OCI-LY1 (cell line): ENCODE measurements around the gene AVPI1.

Experiments used
- H2AFZ ChIP-seq: fragments of 200-600 bp; sonication (generic), shearing (Covaris generic); 2 replicates; pipeline ENCODE4 v1.6.0; 2014; ENCODE audit warnings: antibody characterized with exemption, mild to moderate bottlenecking, low read length
- H3F3A ChIP-seq: fragments of 200-600 bp; sonication (generic), shearing (Covaris generic); 2 replicates; pipeline ENCODE4 v1.6.0; 2014; ENCODE audit warnings: mild to moderate bottlenecking, antibody characterized with exemption, low read length, moderate library complexity; ENCODE audit not compliant: insufficient read depth
- H3K27ac ChIP-seq: fragments of 200-600 bp; sonication (generic); 2 replicates; pipeline ENCODE4 v1.5.1; 2014; ENCODE audit warnings: low read length, mixed run types, mild to moderate bottlenecking, low read depth; ENCODE audit not compliant: poor library complexity, severe bottlenecking
- H3K27me3 ChIP-seq: fragments of 200-600 bp; sonication (generic); 2 replicates; pipeline ENCODE4 v1.6.0; 2014; ENCODE audit warnings: antibody characterized with exemption, mild to moderate bottlenecking, low read length, moderate library complexity; ENCODE audit not compliant: insufficient read depth
- H3K36me3 ChIP-seq: fragments of 200-600 bp; sonication (generic); 2 replicates; pipeline ENCODE4 v1.6.1; 2014; ENCODE audit warnings: mild to moderate bottlenecking, antibody characterized with exemption, low read length, moderate library complexity, mixed read lengths; ENCODE audit not compliant: insufficient read depth
- H3K4me1 ChIP-seq: fragments of 200-600 bp; sonication (generic); 2 replicates; pipeline ENCODE4 v1.5.1; 2014; ENCODE audit warnings: mild to moderate bottlenecking, low read length, moderate library complexity; ENCODE audit not compliant: insufficient read depth, severe bottlenecking
- H3K4me2 ChIP-seq: fragments of 200-600 bp; sonication (generic), shearing (Covaris generic); 2 replicates; pipeline ENCODE4 v1.6.1; 2014; ENCODE audit warnings: low read length
- H3K4me3 ChIP-seq: fragments of 200-600 bp; sonication (generic); 2 replicates; pipeline ENCODE4 v1.5.1; 2014; ENCODE audit warnings: low read length, low read depth, mild to moderate bottlenecking, mixed read lengths; ENCODE audit not compliant: poor library complexity, severe bottlenecking
- H3K79me2 ChIP-seq: fragments of 200-600 bp; shearing (Covaris generic); 2 replicates; pipeline ENCODE4 v1.6.1; 2016; ENCODE audit warnings: mixed run types, low read length, mixed read lengths; ENCODE audit not compliant: insufficient read depth
- H3K9ac ChIP-seq: fragments of 200-600 bp; sonication (generic), shearing (Covaris generic); 2 replicates; pipeline ENCODE4 v1.6.1; 2014; ENCODE audit warnings: mild to moderate bottlenecking, low read length, mixed read lengths
- H3K9me2 ChIP-seq: fragments of 200-600 bp; sonication (generic), shearing (Covaris generic); 2 replicates; pipeline ENCODE4 v1.6.1; 2014; ENCODE audit warnings: low read depth, mild to moderate bottlenecking, low read length, mixed read lengths
- H3K9me3 ChIP-seq: fragments of 200-600 bp; shearing (Covaris generic); 2 replicates; pipeline ENCODE4 v1.6.1; 2014; ENCODE audit warnings: low read length, mixed read lengths
- H4K20me1 ChIP-seq: fragments of 200-600 bp; sonication (generic), shearing (Covaris generic); 2 replicates; pipeline ENCODE4 v1.6.0; 2016; ENCODE audit warnings: mild to moderate bottlenecking, low read length; ENCODE audit not compliant: insufficient read depth
- CTCF ChIP-seq: fragments of 200-600 bp; sonication (generic), shearing (Covaris generic); IDR thresholded peaks from 2 replicates; pipeline ENCODE4 v1.5.1; 2017; ENCODE audit warnings: mild to moderate bottlenecking, antibody characterized with exemption, low read length, moderate library complexity, mixed read lengths
- EZH2 ChIP-seq: fragments of 200-600 bp; sonication (generic), shearing (Covaris generic); IDR thresholded peaks from 2 replicates; pipeline ENCODE4 v1.8.0; 2017; ENCODE audit warnings: borderline replicate concordance, mixed run types, mild to moderate bottlenecking, antibody characterized with exemption, low read length, moderate library complexity, mixed read lengths

Gene AVPI1

GRCh38 chr10:97715259-97715874 is 28.3 kb upstream of the AVPI1 start:
- no peaks in the 10 kb centered on the region for H3K9me3 ChIP-seq
- no peak overlapping the region for H3K27ac ChIP-seq
- no peaks in the 10 kb centered on the region for H3K79me2 ChIP-seq
- H3K4me1 ChIP-seq, result no peaks in the 10 kb centered on the region
- H3K4me2 ChIP-seq, result no peak overlapping the region
- no peaks in the 10 kb centered on the region for H4K20me1 ChIP-seq
- no peaks in the 10 kb centered on the region for H3K36me3 ChIP-seq
- H3K9me2 ChIP-seq, result no peaks in the 10 kb centered on the region
- TF ChIP-seq EZH2, result no peak
- no peak overlapping the region for H3K4me3 ChIP-seq
- no peak overlapping the region for H2AFZ ChIP-seq
- H3F3A ChIP-seq, result no peaks in the 10 kb centered on the region
- no peak overlapping the region for H3K9ac ChIP-seq
- H3K27me3 ChIP-seq, result no peaks in the 10 kb centered on the region

GRCh38 chr10:97714401-97715258 is 27.6 kb upstream of the AVPI1 start:
- Histone ChIP-seq H3K27ac (no peak overlapping the region), H2AFZ (no peak overlapping the region), H3K9ac (no peak overlapping the region), H3K4me1 (no peaks in the 10 kb centered on the region), H3K4me2 (peak overlapping the region; percentile 29), H3K79me2 (no peaks in the 10 kb centered on the region), H3K9me2 (no peaks in the 10 kb centered on the region), H3K36me3 (no peaks in the 10 kb centered on the region), H3K4me3 (peak overlapping the region; percentile 37), H3K27me3 (no peaks in the 10 kb centered on the region), H3F3A (no peaks in the 10 kb centered on the region), H3K9me3 (no peaks in the 10 kb centered on the region), H4K20me1 (no peaks in the 10 kb centered on the region)
- no peak for TF ChIP-seq CTCF
- TF ChIP-seq EZH2, result no peak

- Histone ChIP-seq H3K27ac (no peak overlapping the region), H3F3A (no peaks in the 10 kb centered on the region), H3K9me3 (no peaks in the 10 kb centered on the region), H4K20me1 (no peaks in the 10 kb centered on the region), H3K9ac (no peak overlapping the region), H3K9me2 (no peaks in the 10 kb centered on the region), H3K27me3 (no peaks in the 10 kb centered on the region), H3K4me1 (no peaks in the 10 kb centered on the region), H2AFZ (no peak overlapping the region), H3K4me2 (peak overlapping the region; percentile 29), H3K79me2 (no peaks in the 10 kb centered on the region), H3K4me3 (peak overlapping the region; percentile 37), H3K36me3 (no peaks in the 10 kb centered on the region)
- no peak for TF ChIP-seq EZH2
- TF ChIP-seq CTCF, result no peak
Measured at GRCh38 chr10:97713826-97714400, 26.9 kb upstream of the AVPI1 start.
